HEK293 (cell line): ENCODE results near the gene NCAPD3.

ENCODE experiments used
- FEZF1 ChIP-seq: fragments of 450-650 bp; formaldehyde crosslinking; IDR thresholded peaks from 2 replicates; pipeline ENCODE4 v1.5.1; 2016; ENCODE audit warnings: missing biosample characterization, missing genetic modification characterization
- HOXA7 ChIP-seq: sonication (generic); formaldehyde crosslinking; IDR thresholded peaks from 2 replicates; pipeline ENCODE4 v1.8.1; 2022; ENCODE audit warnings: missing genetic modification reagents, borderline replicate concordance
- MEIS1 ChIP-seq: sonication (generic); formaldehyde crosslinking; IDR thresholded peaks from 2 replicates; pipeline ENCODE4 v1.8.1; 2022; ENCODE audit warnings: missing genetic modification reagents, mild to moderate bottlenecking, borderline replicate concordance
- ZNF138 ChIP-seq: fragments of 450-650 bp; formaldehyde crosslinking; IDR thresholded peaks from 2 replicates; pipeline ENCODE4 v1.5.1; 2016; ENCODE audit warnings: missing biosample characterization, missing genetic modification characterization, borderline replicate concordance
- ZNF174 ChIP-seq: fragments of 450-650 bp; formaldehyde crosslinking; IDR thresholded peaks from 2 replicates; pipeline ENCODE4 v1.5.0; 2017; ENCODE audit warnings: missing biosample characterization, mild to moderate bottlenecking, missing genetic modification characterization
- ZNF274 ChIP-seq, 2 experiments: fragments of 200-500 bp in 1 of 2; fragments of 450-650 bp in 1 of 2; sonication (Bioruptor generic) in 1 of 2; formaldehyde crosslinking in 1 of 2; IDR thresholded peaks; 2 replicates each; pipeline versions ENCODE4 v1.5.1 to v1.6.1; 2014 to 2016; ENCODE audit warnings: borderline replicate concordance in 1 of 2, inconsistent platforms in 1 of 2, low read length in 1 of 2, missing biosample characterization in 1 of 2, missing genetic modification characterization in 1 of 2
- TF ChIP-seq, protein P1 (sequence below): fragments of 450-650 bp; formaldehyde crosslinking; IDR thresholded peaks from 2 replicates; pipeline ENCODE4 v1.5.1; 2016; ENCODE audit warnings: missing biosample characterization, missing genetic modification characterization

DNA sequence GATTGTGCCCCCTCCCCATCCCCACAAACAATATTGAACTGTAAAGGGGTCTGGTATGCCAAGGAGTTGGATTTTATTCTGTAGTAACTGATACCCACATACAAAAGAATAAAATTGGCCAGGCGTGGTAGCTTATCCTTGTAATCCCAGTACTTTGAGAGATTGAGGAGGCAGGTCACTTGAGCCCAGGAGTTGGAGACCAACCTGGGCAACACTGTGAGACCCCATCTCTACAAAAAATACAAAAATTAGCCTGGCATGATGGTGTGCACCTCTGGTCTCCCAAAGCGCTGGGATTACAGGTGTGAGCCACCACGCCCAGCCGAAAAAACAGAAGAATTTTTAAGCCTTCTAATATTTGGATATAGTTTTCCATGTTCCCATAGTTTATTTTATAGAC lies 48.2 kb upstream of the NCAPD3 start:
- no peak for TF ChIP-seq ZNF138 (tag by site-specific recombination)
- no peak for TF ChIP-seq MEIS1 (CRISPR knock-in tag)
- no peak for TF ChIP-seq ZNF274 (IDR thresholded peaks at IDR 0.05; ENCODE audit: low read length)
- TF ChIP-seq ZNF274 (tag by site-specific recombination; IDR thresholded peaks at IDR 0.05; ENCODE audit: borderline replicate concordance): no peak
- TF ChIP-seq, protein P1, sequence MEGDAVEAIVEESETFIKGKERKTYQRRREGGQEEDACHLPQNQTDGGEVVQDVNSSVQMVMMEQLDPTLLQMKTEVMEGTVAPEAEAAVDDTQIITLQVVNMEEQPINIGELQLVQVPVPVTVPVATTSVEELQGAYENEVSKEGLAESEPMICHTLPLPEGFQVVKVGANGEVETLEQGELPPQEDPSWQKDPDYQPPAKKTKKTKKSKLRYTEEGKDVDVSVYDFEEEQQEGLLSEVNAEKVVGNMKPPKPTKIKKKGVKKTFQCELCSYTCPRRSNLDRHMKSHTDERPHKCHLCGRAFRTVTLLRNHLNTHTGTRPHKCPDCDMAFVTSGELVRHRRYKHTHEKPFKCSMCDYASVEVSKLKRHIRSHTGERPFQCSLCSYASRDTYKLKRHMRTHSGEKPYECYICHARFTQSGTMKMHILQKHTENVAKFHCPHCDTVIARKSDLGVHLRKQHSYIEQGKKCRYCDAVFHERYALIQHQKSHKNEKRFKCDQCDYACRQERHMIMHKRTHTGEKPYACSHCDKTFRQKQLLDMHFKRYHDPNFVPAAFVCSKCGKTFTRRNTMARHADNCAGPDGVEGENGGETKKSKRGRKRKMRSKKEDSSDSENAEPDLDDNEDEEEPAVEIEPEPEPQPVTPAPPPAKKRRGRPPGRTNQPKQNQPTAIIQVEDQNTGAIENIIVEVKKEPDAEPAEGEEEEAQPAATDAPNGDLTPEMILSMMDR: no peak
- no peak for TF ChIP-seq ZNF174 (tag by site-specific recombination)
- TF ChIP-seq HOXA7 (CRISPR knock-in tag): no peak
- no peak for TF ChIP-seq FEZF1 (tag by site-specific recombination)
